K562 (cell line): ENCODE measurements around the gene C3. TPM values are rescaled to one million over a fixed set of nuclear protein-coding genes. Genes with fewer than 3 reads are reported as not detected.

ENCODE experiments used
- MGA ChIP-seq: fragments of 450-650 bp; IDR thresholded peaks from 2 replicates; pipeline ENCODE4 v1.6.1; 2016; ENCODE audit warnings: mild to moderate bottlenecking, moderate library complexity
- MYNN ChIP-seq, 2 experiments: sonication (generic); formaldehyde crosslinking in 1 of 2; IDR thresholded peaks; 2 replicates each; pipeline versions ENCODE4 v1.5.0 to v1.6.1; 2016 to 2020; ENCODE audit warnings: antibody characterized with exemption in 1 of 2, missing genetic modification reagents in 1 of 2
- NCOA1 ChIP-seq: fragments of 450-650 bp; IDR thresholded peaks from 2 replicates; pipeline ENCODE4 v1.6.1; 2016; ENCODE audit warnings: low read depth
- NR4A1 ChIP-seq, 2 experiments: fragments of 250-450 bp in 1 of 2; fragments of 450-650 bp in 1 of 2; sonication (Bioruptor Pico) in 1 of 2; IDR thresholded peaks; 2 replicates each; pipeline versions ENCODE4 v1.4.0 to v1.6.1; 2016 to 2020; ENCODE audit warnings: mild to moderate bottlenecking in 2 of 2, missing compliant biosample characterization in 1 of 2, missing genetic modification characterization in 1 of 2, moderate library complexity in 1 of 2
- RAD51 ChIP-seq: fragments of 450-650 bp; IDR thresholded peaks from 2 replicates; pipeline ENCODE4 v1.7.1; 2016; ENCODE audit warnings: low read depth, mild to moderate bottlenecking, borderline replicate concordance
- RNF2 ChIP-seq: sonication (generic); IDR thresholded peaks from 2 replicates; pipeline ENCODE4 v1.6.1; 2016
- ZNF407 ChIP-seq: fragments of 450-650 bp; IDR thresholded peaks from 2 replicates; pipeline ENCODE4 v1.6.1; 2016; ENCODE audit warnings: low read depth
- polyA plus RNA-seq, 8 experiments: library from polyadenylated mRNA; depleted of rRNA in 4 of 8; stranded (reverse) in 5 of 8; unstranded in 3 of 8; fragments of >200 nt; fragmentation: Nextera tagmentation in 2 of 8; fragmentation: Illumina TruSeq in 1 of 8; extraction: Ambion mirVana in 2 of 8; extraction: Trizol in 1 of 8; gene quantifications; 2 replicates each; pipeline versions ENCODE4 v1.2.1 to v1.2.3, GENCODE V29; 2011 to 2014; ENCODE audit warnings: inconsistent platforms in 1 of 8, missing spikeins in 1 of 8
- total RNA-seq, 7 experiments: library from RNA; depleted of rRNA in 6 of 7; stranded (reverse); fragments of >200 nt in 6 of 7; fragmentation: Illumina TruSeq in 2 of 7; extraction: Trizol in 2 of 7; gene quantifications; 2 replicates each; pipeline versions ENCODE4 v1.2.1 to v1.2.3, GENCODE V29; 2011 to 2021; ENCODE audit warnings: low replicate concordance in 1 of 7

C3 gene
- total and polyA plus RNA-seq, 9 of the 15 experiments (the other 6 are each of a cell fraction or from before 2014, with no cell fraction given), result 0.59 to 10.6 (median 2.2) TPM

GRCh38 chr19:6660930-6661329 lies 59.5 kb downstream of the C3 start (continued):
- TF ChIP-seq NR4A1 (CRISPR knock-in tag; IDR thresholded peaks at IDR 0.05), result no peak
- TF ChIP-seq NR4A1 (tag; IDR thresholded peaks at IDR 0.05), result no peak
- no peak for TF ChIP-seq RNF2
- TF ChIP-seq NCOA1, result no peak
- no peak for TF ChIP-seq MGA
- TF ChIP-seq ZNF407, result peak; percentile 46; the same call in 1 of the 2 replicates
- TF ChIP-seq MYNN (IDR thresholded peaks at IDR 0.05), result no peak
- no peak for TF ChIP-seq MYNN (CRISPR knock-in tag; IDR thresholded peaks at IDR 0.05)
- no peak for TF ChIP-seq RAD51
